K562 (cell line): ENCODE measurements around the gene DNAJC18. TPM values are rescaled to one million over a fixed set of nuclear protein-coding genes. Genes with fewer than 3 reads are reported as not detected.

Experiments
- KAT2B ChIP-seq: IDR thresholded peaks from one replicate; pipeline ENCODE4 v1.6.1; 2012; ENCODE audit warnings: low read depth, mild to moderate bottlenecking, control low read depth, inconsistent platforms, low read length, moderate library complexity
- MTF1 ChIP-seq: fragments of 250-450 bp; sonication (Bioruptor Pico); IDR thresholded peaks from 2 replicates; pipeline ENCODE4 v1.9.0; 2021; ENCODE audit warnings: moderate library complexity, mild to moderate bottlenecking, inconsistent platforms, borderline replicate concordance
- NFE2L1 ChIP-seq: fragments of 450-650 bp; IDR thresholded peaks from 2 replicates; pipeline ENCODE4 v1.6.1; 2016; ENCODE audit warnings: missing genetic modification characterization, low read depth, mild to moderate bottlenecking, missing compliant biosample characterization, moderate library complexity, borderline replicate concordance
- TCF3 ChIP-seq: sonication (generic); formaldehyde crosslinking; IDR thresholded peaks from 2 replicates; pipeline ENCODE4 v1.4.0; 2020; ENCODE audit warnings: mild to moderate bottlenecking, missing genetic modification reagents
- ZNF561 ChIP-seq: fragments of 450-650 bp; formaldehyde crosslinking; conservative IDR thresholded peaks from 2 replicates; pipeline ENCODE4 v1.4.0; 2020; ENCODE audit warnings: mild to moderate bottlenecking, moderate library complexity
- polyA plus RNA-seq, 8 experiments: library from polyadenylated mRNA; depleted of rRNA in 4 of 8; stranded (reverse) in 5 of 8; unstranded in 3 of 8; fragments of >200 nt; fragmentation: Nextera tagmentation in 2 of 8; fragmentation: Illumina TruSeq in 1 of 8; extraction: Ambion mirVana in 2 of 8; extraction: Trizol in 1 of 8; gene quantifications; 2 replicates each; pipeline versions ENCODE4 v1.2.1 to v1.2.3, GENCODE V29; 2011 to 2014; ENCODE audit warnings: inconsistent platforms in 1 of 8, missing spikeins in 1 of 8
- total RNA-seq, 7 experiments: library from RNA; depleted of rRNA in 6 of 7; stranded (reverse); fragments of >200 nt in 6 of 7; fragmentation: Illumina TruSeq in 2 of 7; extraction: Trizol in 2 of 7; gene quantifications; 2 replicates each; pipeline versions ENCODE4 v1.2.1 to v1.2.3, GENCODE V29; 2011 to 2021; ENCODE audit warnings: low replicate concordance in 1 of 7
- TF ChIP-seq, protein P1 (sequence below): fragments of 250-450 bp; sonication (Bioruptor Pico); IDR thresholded peaks from 2 replicates; pipeline ENCODE4 v1.8.0; 2021; ENCODE audit warnings: borderline replicate concordance, mild to moderate bottlenecking, moderate library complexity; ENCODE audit not compliant: poor library complexity, severe bottlenecking
- TF ChIP-seq, protein P2 (sequence below): fragments of 450-650 bp; IDR thresholded peaks from 2 replicates; pipeline ENCODE4 v1.6.1; 2016; ENCODE audit warnings: mild to moderate bottlenecking, moderate library complexity

DNAJC18 gene
- total and polyA plus RNA-seq, 9 of the 15 experiments (the other 6 are each of a cell fraction or from before 2014, with no cell fraction given) = 1.5 to 13.3 (median 7.5) TPM

DNA sequence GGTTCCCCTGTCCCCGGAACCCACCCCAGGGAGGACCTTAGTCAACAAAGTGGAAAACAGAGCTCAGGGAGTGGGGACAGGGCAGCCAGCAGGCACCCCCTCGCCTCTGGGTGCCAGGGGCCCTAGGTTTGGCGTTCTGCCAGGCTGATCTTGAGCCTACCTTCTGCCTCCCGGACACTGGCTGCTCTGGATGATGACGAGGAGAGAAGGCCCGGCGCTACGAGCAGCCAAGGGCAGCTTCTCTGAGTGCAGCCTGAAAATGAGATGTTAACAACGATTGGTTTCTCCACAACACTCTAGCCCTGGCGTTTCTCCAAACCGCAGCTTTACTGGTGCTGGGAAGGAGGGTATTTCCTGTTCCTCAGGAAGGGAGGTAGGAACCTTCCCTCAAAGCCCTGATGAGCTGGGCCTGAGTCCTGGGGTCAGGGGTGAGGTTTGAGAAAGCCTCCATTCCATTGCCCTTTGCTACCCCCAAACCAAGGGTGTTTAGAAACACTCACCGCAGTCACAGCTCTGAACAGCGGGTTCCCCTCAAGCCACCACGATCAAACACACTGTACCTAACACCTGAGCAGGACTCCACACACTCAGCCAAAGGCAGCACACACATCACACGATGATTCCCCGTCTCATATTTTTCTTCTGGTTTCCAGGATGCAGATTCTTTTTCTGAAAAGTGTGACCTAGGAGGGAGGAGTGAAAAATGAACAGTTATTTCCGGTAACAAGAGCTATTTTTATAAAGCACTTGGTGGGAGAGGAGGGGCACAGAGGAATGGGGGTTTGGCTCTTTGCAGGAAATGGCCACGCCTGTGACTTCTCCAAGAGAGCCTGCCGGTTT is 42.9 kb upstream of the DNAJC18 start, which contains the start of gene STING1 (continued):
- TF ChIP-seq MTF1 (no peak), KAT2B (no peak), ZNF561 (CRISPR knock-in tag) (no peak), TCF3 (no peak; the same call in 1 of the 2 replicates), NFE2L1 (tag) (no peak)
- TF ChIP-seq, protein P1, sequence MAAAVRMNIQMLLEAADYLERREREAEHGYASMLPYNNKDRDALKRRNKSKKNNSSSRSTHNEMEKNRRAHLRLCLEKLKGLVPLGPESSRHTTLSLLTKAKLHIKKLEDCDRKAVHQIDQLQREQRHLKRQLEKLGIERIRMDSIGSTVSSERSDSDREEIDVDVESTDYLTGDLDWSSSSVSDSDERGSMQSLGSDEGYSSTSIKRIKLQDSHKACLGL (CRISPR knock-in tag) = no peak
- TF ChIP-seq, protein P2, sequence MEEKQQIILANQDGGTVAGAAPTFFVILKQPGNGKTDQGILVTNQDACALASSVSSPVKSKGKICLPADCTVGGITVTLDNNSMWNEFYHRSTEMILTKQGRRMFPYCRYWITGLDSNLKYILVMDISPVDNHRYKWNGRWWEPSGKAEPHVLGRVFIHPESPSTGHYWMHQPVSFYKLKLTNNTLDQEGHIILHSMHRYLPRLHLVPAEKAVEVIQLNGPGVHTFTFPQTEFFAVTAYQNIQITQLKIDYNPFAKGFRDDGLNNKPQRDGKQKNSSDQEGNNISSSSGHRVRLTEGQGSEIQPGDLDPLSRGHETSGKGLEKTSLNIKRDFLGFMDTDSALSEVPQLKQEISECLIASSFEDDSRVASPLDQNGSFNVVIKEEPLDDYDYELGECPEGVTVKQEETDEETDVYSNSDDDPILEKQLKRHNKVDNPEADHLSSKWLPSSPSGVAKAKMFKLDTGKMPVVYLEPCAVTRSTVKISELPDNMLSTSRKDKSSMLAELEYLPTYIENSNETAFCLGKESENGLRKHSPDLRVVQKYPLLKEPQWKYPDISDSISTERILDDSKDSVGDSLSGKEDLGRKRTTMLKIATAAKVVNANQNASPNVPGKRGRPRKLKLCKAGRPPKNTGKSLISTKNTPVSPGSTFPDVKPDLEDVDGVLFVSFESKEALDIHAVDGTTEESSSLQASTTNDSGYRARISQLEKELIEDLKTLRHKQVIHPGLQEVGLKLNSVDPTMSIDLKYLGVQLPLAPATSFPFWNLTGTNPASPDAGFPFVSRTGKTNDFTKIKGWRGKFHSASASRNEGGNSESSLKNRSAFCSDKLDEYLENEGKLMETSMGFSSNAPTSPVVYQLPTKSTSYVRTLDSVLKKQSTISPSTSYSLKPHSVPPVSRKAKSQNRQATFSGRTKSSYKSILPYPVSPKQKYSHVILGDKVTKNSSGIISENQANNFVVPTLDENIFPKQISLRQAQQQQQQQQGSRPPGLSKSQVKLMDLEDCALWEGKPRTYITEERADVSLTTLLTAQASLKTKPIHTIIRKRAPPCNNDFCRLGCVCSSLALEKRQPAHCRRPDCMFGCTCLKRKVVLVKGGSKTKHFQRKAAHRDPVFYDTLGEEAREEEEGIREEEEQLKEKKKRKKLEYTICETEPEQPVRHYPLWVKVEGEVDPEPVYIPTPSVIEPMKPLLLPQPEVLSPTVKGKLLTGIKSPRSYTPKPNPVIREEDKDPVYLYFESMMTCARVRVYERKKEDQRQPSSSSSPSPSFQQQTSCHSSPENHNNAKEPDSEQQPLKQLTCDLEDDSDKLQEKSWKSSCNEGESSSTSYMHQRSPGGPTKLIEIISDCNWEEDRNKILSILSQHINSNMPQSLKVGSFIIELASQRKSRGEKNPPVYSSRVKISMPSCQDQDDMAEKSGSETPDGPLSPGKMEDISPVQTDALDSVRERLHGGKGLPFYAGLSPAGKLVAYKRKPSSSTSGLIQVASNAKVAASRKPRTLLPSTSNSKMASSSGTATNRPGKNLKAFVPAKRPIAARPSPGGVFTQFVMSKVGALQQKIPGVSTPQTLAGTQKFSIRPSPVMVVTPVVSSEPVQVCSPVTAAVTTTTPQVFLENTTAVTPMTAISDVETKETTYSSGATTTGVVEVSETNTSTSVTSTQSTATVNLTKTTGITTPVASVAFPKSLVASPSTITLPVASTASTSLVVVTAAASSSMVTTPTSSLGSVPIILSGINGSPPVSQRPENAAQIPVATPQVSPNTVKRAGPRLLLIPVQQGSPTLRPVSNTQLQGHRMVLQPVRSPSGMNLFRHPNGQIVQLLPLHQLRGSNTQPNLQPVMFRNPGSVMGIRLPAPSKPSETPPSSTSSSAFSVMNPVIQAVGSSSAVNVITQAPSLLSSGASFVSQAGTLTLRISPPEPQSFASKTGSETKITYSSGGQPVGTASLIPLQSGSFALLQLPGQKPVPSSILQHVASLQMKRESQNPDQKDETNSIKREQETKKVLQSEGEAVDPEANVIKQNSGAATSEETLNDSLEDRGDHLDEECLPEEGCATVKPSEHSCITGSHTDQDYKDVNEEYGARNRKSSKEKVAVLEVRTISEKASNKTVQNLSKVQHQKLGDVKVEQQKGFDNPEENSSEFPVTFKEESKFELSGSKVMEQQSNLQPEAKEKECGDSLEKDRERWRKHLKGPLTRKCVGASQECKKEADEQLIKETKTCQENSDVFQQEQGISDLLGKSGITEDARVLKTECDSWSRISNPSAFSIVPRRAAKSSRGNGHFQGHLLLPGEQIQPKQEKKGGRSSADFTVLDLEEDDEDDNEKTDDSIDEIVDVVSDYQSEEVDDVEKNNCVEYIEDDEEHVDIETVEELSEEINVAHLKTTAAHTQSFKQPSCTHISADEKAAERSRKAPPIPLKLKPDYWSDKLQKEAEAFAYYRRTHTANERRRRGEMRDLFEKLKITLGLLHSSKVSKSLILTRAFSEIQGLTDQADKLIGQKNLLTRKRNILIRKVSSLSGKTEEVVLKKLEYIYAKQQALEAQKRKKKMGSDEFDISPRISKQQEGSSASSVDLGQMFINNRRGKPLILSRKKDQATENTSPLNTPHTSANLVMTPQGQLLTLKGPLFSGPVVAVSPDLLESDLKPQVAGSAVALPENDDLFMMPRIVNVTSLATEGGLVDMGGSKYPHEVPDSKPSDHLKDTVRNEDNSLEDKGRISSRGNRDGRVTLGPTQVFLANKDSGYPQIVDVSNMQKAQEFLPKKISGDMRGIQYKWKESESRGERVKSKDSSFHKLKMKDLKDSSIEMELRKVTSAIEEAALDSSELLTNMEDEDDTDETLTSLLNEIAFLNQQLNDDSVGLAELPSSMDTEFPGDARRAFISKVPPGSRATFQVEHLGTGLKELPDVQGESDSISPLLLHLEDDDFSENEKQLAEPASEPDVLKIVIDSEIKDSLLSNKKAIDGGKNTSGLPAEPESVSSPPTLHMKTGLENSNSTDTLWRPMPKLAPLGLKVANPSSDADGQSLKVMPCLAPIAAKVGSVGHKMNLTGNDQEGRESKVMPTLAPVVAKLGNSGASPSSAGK = peak; percentile 90
